Stimulated activated CD8-positive, alpha-beta memory T cell treated with anti-CD3 and anti-CD28 coated beads, Interleukin-2, amount 100 ng/mL, for 1 hour (primary cell): Measurements from ENCODE around the gene PRB3.

Source experiments
- DNase-seq, 2 donors: peaks; one replicate each; pipeline ENCODE4 v3.0.0-alpha.2; 2020; ENCODE audit warnings: low read depth in 2 of 2

Gene PRB3

GRCh38 chr12:11269607-11270006 is at the start of gene PRB3:
PRB3 (minus strand) TSS chr12:11269707; CDS start chr12:11269669, 38 bp downstream.
- DNase-seq = no peak

GRCh38 chr12:11310336-11310735 is 40.8 kb upstream of the PRB3 start, which contains the start of gene PRB4:
PRB4 (minus strand) TSS chr12:11310436; CDS start chr12:11310398, 38 bp downstream.
- DNase-seq = no peak

GRCh38 chr12:11307143-11307542 is 37.6 kb upstream of the PRB3 start:
- no peak for DNase-seq

- DNase-seq = no peak
Observed at GRCh38 chr12:11273449-11273848, 3.9 kb upstream of the PRB3 start.

GRCh38 chr12:11264501-11264900 is 5.0 kb downstream of the PRB3 start:
- DNase-seq = no peak

GRCh38 chr12:11246489-11246888 is 23.0 kb downstream of the PRB3 start:
- no peak for DNase-seq

- no peak for DNase-seq
Observed at GRCh38 chr12:11242656-11243055, 26.9 kb downstream of the PRB3 start.

GRCh38 chr12:11240348-11240930 is 29.1 kb downstream of the PRB3 start:
- no peak for DNase-seq

GRCh38 chr12:11238275-11238674 is 31.2 kb downstream of the PRB3 start:
- DNase-seq = no peak

GRCh38 chr12:11233532-11233931 is 36.0 kb downstream of the PRB3 start:
- no peak for DNase-seq

GRCh38 chr12:11228296-11228879 is 41.1 kb downstream of the PRB3 start:
- no peak for DNase-seq

GRCh38 chr12:11227373-11227772 is 42.1 kb downstream of the PRB3 start:
- no peak for DNase-seq
